Spinal cord (tissue), 10 donors: ENCODE data around the gene POLRMT. TPM values are rescaled to one million over a fixed set of nuclear protein-coding genes. Genes with fewer than 3 reads are reported as not detected.
"Not testable (repeated sequence)": the region's sequence is repeated elsewhere in the genome, so short reads cannot be mapped to it uniquely, and the experiment has no call there.

ENCODE experiments used
- DNase-seq, 6 donors: peaks; one replicate each; pipeline versions ENCODE4 v3.0.0 to v3.0.0-alpha.2; 2013 to 2015; ENCODE audit warnings: low spot score in 6 of 6, low read depth in 4 of 6
- H3K27ac ChIP-seq: one replicate; pipeline ENCODE4 v1.5.1; 2013; ENCODE audit warnings: low read depth, low read length, control low read depth
- H3K27me3 ChIP-seq: one replicate; pipeline ENCODE4 v1.6.1; 2013; ENCODE audit warnings: low read length; ENCODE audit not compliant: control insufficient read depth, insufficient read depth
- H3K36me3 ChIP-seq: one replicate; pipeline ENCODE4 v1.6.1; 2013; ENCODE audit warnings: low read length; ENCODE audit not compliant: control insufficient read depth, insufficient read depth
- H3K4me1 ChIP-seq: one replicate; pipeline ENCODE4 v1.6.1; 2013; ENCODE audit warnings: low read length; ENCODE audit not compliant: control insufficient read depth, insufficient read depth
- H3K4me3 ChIP-seq: one replicate; pipeline ENCODE4 v1.5.1; 2013; ENCODE audit warnings: low read depth, low read length, control low read depth
- H3K9me3 ChIP-seq: one replicate; pipeline ENCODE4 v1.6.1; 2013; ENCODE audit warnings: low read length; ENCODE audit not compliant: control insufficient read depth, insufficient read depth
- WGBS: methylation state at CpG from one replicate; pipeline ENCODE4 v1.1.5; 2013; ENCODE audit warnings: missing lambda C conversion rate; ENCODE audit not compliant: insufficient coverage; 5-methylcytosine and 5-hydroxymethylcytosine counted together
- polyA plus RNA-seq, 2 donors: library from polyadenylated mRNA; unstranded; fragments of 120-200 nt; gene quantifications; one replicate each; pipeline ENCODE4 v1.2.1, GENCODE V29; 2013; ENCODE audit not compliant: insufficient read length in 2 of 2
- total RNA-seq, 2 donors: library from RNA; depleted of rRNA in 1 of 2; stranded (reverse); fragments of 120-200 nt in 1 of 2; fragments of >200 nt in 1 of 2; gene quantifications; one replicate each; pipeline versions ENCODE4 v1.2.3 to v1.2.4, GENCODE V29; 2013 to 2014
- donor health status: healthy.

POLRMT gene
- total and polyA plus RNA-seq, 4 donors: 11.8 to 54.2 (median 46.2) TPM

DNA sequence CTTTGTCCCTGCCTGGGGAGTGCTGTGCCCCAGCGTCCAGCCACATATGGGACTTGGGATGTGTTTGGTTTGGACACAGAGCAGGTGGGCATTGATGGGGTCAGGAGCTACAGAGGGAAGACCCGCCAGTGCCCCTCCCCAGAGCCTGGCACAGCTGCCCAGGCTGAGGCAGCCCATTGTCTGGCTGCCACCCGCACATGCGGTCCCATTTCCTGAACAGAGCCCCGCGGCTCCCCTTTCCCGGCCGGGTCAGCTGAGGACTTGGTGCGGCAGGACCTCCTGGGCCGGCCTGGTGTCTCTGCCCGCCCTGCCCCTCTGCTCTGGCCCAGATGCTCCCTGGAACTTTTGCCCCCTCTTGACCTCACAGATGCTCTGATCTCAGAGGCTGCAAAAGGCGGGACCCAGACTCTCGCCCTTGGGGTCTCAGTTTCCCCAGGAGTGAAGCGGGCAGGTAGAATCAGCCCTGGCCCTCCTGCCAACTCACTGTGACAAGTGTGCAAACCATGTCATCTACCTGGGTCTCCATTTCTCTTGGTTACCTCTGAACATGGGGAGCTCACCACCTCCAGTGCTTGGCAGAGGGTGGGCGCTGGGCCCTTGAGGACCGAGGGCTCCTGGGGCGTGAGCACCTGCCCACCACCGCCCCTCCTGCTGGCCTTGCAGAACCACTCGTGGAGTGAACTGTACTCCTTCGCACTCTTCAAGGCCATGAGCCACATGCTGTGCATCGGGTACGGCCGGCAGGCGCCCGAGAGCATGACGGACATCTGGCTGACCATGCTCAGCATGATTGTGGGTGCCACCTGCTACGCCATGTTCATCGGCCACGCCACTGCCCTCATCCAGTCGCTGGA lies 25.8 kb downstream of the POLRMT start:
- H3K36me3 ChIP-seq: peaks cover 49% of the 10 kb centered on the region
- no peaks in the 10 kb centered on the region for H3K27me3 ChIP-seq
- H3K9me3 ChIP-seq: no peaks in the 10 kb centered on the region
- no peak overlapping the region for H3K4me3 ChIP-seq
- peaks cover 30% of the 10 kb centered on the region for H3K4me1 ChIP-seq
- no peak overlapping the region for H3K27ac ChIP-seq
- 86% methylated on average over 30 of the region's 30 CpGs for WGBS
- no peak for DNase-seq

- not testable (repeated sequence) for DNase-seq, H3K27ac ChIP-seq, H3K9me3 ChIP-seq, H3K4me3 ChIP-seq, H3K27me3 ChIP-seq
- Histone ChIP-seq H3K4me1 (peaks cover 19% of the 10 kb centered on the region), H3K36me3 (peaks cover 37% of the 10 kb centered on the region)
- WGBS: 84% methylated on average over 10 of the region's 34 CpGs
Observed at GRCh38 chr19:605061-605971, 28.0 kb downstream of the POLRMT start.

DNA sequence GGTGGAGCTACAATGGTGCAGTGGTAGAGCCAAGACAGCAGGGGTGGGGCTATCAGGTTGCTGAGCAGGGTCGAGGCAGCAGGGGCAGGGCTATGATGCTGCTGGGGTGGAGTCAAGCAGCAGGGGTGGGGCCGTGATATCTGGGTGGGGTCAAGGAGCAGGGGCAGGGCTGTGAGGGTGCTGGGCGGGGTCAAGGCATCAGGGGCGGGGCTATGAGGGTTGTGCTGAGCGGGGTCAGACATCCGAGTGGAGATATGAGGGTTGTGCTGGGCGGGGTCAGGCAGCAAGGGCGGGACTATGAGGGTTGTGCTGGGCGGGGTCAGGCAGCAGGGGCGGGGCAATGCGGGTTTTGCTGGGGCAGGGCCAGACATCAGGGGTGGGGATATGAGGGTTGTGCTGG lies 29.0 kb downstream of the POLRMT start:
- no peak overlapping the region for H3K4me3 ChIP-seq
- WGBS: 88% methylated on average over 10 of the region's 11 CpGs
- no peaks in the 10 kb centered on the region for H3K9me3 ChIP-seq
- no peaks in the 10 kb centered on the region for H3K27me3 ChIP-seq
- no peak for DNase-seq
- peaks cover 27% of the 10 kb centered on the region for H3K36me3 ChIP-seq
- no peak overlapping the region for H3K27ac ChIP-seq
- peaks cover 9% of the 10 kb centered on the region for H3K4me1 ChIP-seq

- not testable (repeated sequence) for H3K9me3 ChIP-seq, H3K27ac ChIP-seq, H3K4me1 ChIP-seq, H3K27me3 ChIP-seq, DNase-seq, H3K4me3 ChIP-seq
- H3K36me3 ChIP-seq: peaks cover 22% of the 10 kb centered on the region
- 99% methylated on average over 9 of the region's 20 CpGs for WGBS
Observed at GRCh38 chr19:603779-604178, 29.6 kb downstream of the POLRMT start.

DNA sequence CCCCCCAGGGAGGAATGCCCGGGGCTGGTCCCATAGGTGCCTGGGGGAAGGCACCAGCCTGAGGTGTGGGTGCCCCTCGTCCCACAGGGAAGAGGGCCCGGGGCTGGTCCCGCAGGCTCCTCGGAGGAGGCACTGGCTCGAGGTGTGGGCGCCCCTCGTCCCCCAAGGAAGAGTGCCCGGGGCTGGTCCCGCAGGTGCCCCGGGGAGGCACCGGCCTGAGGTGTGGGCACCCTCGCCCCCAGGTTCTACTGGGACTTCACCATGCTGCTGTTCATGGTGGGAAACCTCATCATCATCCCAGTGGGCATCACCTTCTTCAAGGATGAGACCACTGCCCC lies 30.1 kb downstream of the POLRMT start:
- H3K9me3 ChIP-seq, H3K4me3 ChIP-seq, H3K27ac ChIP-seq, H3K27me3 ChIP-seq, DNase-seq, H3K4me1 ChIP-seq: not testable (repeated sequence)
- 93% methylated on average over 13 of the region's 13 CpGs for WGBS
- H3K36me3 ChIP-seq: peaks cover 17% of the 10 kb centered on the region

- H3K27ac ChIP-seq: no peak overlapping the region
- H3K4me1 ChIP-seq: no peaks in the 10 kb centered on the region
- H3K36me3 ChIP-seq: peaks cover 11% of the 10 kb centered on the region
- H3K4me3 ChIP-seq: no peak overlapping the region
- no peak for DNase-seq
- 86% methylated on average over 35 of the region's 35 CpGs for WGBS
- H3K27me3 ChIP-seq: no peaks in the 10 kb centered on the region
- H3K9me3 ChIP-seq: no peaks in the 10 kb centered on the region
Observed at GRCh38 chr19:602391-603301, 30.7 kb downstream of the POLRMT start.

- no peak for DNase-seq
- Histone ChIP-seq H3K27ac (no peak overlapping the region), H3K4me3 (no peak overlapping the region), H3K27me3 (no peaks in the 10 kb centered on the region), H3K4me1 (no peaks in the 10 kb centered on the region), H3K9me3 (no peaks in the 10 kb centered on the region), H3K36me3 (peaks cover 3% of the 10 kb centered on the region)
- WGBS: 88% methylated on average over 18 of the region's 25 CpGs
Observed at GRCh38 chr19:601790-602189, 31.5 kb downstream of the POLRMT start.

DNA sequence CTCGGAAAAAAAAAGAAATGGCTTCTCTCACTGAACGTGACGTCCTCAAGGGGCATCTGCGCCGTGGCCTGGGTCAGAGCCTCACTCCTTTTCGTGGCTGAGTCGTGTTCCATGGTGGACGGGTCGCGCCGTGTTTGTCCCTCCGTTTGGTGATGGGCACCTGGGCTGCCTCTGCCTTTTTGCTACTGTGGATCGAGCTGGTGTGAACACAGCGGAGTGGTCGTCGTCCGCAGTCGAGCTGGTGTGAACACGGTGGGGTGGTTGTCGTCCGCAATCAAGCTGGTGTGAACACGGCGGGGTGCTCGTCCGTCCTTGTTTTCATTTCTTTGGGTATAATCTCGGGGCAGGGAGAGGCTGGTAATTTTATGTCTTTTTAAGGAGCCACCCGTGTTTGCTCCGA lies 32.0 kb downstream of the POLRMT start:
- H3K9me3 ChIP-seq: no peaks in the 10 kb centered on the region
- H3K4me3 ChIP-seq: no peak overlapping the region
- WGBS: 91% methylated on average over 24 of the region's 28 CpGs
- no peaks in the 10 kb centered on the region for H3K27me3 ChIP-seq
- H3K27ac ChIP-seq: no peak overlapping the region
- DNase-seq: no peak
- H3K36me3 ChIP-seq: peaks cover 3% of the 10 kb centered on the region
- H3K4me1 ChIP-seq: no peaks in the 10 kb centered on the region
